Sigmoid colon (tissue), 4 donors: Measurements from ENCODE around the gene NELFCD.

Experiments
- EP300 ChIP-seq, 4 donors: sonication (generic); formaldehyde crosslinking; IDR thresholded peaks; one replicate each; pipeline ENCODE4 v1.6.1; 2017; ENCODE audit warnings: antibody characterized with exemption in 4 of 4
- TF ChIP-seq, protein P1 (sequence below), 4 experiments: fragments of 450-650 bp in 3 of 4; fragments of 200-600 bp in 1 of 4; IDR thresholded peaks; one replicate each; pipeline ENCODE4 v1.5.1; 2016 to 2019; ENCODE audit warnings: antibody characterized with exemption in 4 of 4, mild to moderate bottlenecking in 3 of 4, moderate library complexity in 2 of 4

DNA sequence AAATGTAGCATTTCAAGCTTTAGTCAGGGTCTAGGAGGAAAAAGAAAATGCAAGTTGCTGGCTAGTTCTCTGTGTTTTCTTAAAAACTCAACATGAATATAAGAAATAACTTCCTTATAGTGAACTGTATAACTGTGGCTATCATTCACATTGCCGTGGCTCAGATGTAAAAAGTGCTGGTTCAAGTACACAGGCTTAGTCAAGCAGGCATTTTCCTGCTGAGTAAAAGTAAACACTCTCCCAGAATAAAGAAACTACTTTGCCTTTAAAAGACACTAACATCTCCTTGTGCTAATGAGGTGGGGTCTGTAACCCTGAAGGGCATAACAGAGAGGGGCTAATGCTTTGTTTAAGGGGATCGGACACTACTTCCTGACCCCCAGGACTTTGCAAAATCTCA, 47.8 kb downstream of the NELFCD start:
- no peak for TF ChIP-seq EP300 (IDR thresholded peaks at IDR 0.05)
- TF ChIP-seq, protein P1, sequence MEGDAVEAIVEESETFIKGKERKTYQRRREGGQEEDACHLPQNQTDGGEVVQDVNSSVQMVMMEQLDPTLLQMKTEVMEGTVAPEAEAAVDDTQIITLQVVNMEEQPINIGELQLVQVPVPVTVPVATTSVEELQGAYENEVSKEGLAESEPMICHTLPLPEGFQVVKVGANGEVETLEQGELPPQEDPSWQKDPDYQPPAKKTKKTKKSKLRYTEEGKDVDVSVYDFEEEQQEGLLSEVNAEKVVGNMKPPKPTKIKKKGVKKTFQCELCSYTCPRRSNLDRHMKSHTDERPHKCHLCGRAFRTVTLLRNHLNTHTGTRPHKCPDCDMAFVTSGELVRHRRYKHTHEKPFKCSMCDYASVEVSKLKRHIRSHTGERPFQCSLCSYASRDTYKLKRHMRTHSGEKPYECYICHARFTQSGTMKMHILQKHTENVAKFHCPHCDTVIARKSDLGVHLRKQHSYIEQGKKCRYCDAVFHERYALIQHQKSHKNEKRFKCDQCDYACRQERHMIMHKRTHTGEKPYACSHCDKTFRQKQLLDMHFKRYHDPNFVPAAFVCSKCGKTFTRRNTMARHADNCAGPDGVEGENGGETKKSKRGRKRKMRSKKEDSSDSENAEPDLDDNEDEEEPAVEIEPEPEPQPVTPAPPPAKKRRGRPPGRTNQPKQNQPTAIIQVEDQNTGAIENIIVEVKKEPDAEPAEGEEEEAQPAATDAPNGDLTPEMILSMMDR (IDR thresholded peaks at IDR 0.05), result no peak
